ENCODE data around the gene DAPK2.

Gene DAPK2

GRCh38 chr15:63983061-63983711 lies 63.1 kb downstream of the DAPK2 start:
- no peak overlapping the region for H3K4me2 ChIP-seq (ENCODE audit: low read depth, low read length, poor library complexity, severe bottlenecking)
- H3F3A ChIP-seq (ENCODE audit: low read depth), result no peaks in the 10 kb centered on the region
- no peak overlapping the region for H3K4me3 ChIP-seq (ENCODE audit: low read length, poor library complexity, severe bottlenecking)
- H3K9me3 ChIP-seq (ENCODE audit: insufficient read depth, low read depth, low read length), result no peaks in the 10 kb centered on the region
- H3K79me2 ChIP-seq (ENCODE audit: insufficient read depth, low read length), result no peaks in the 10 kb centered on the region
- no peak overlapping the region for H2AFZ ChIP-seq (ENCODE audit: low read length)
- H3K4me1 ChIP-seq (ENCODE audit: insufficient read depth, low read length, poor library complexity, severe bottlenecking), result no peaks in the 10 kb centered on the region
- H3K9ac ChIP-seq (ENCODE audit: low read depth, low read length, poor library complexity, severe bottlenecking), result no peak overlapping the region
- no peak for TF ChIP-seq EZH2phosphoT487 (IDR thresholded peaks at IDR 0.05; ENCODE audit: borderline replicate concordance)
- TF ChIP-seq CTCF (conservative IDR thresholded peaks at IDR 0.05; ENCODE audit: low read length), result no peak
- no peaks in the 10 kb centered on the region for H3K27me3 ChIP-seq (ENCODE audit: insufficient read depth, low read length, poor library complexity, severe bottlenecking)
- no peaks in the 10 kb centered on the region for H4K20me1 ChIP-seq (ENCODE audit: insufficient read depth, low read length, poor library complexity, severe bottlenecking)
- H3K9me2 ChIP-seq (replicated peaks; ENCODE audit: low read depth, low read length), result no peaks in the 10 kb centered on the region
- no peaks in the 10 kb centered on the region for H3K36me3 ChIP-seq (ENCODE audit: insufficient read depth, low read length)

GRCh38 chr15:63982381-63982854 lies 63.9 kb downstream of the DAPK2 start:
- H3K4me1 ChIP-seq (ENCODE audit: insufficient read depth, low read length, poor library complexity, severe bottlenecking), result no peaks in the 10 kb centered on the region
- H3F3A ChIP-seq (ENCODE audit: low read depth), result no peaks in the 10 kb centered on the region
- no peak overlapping the region for H3K4me3 ChIP-seq (ENCODE audit: low read length, poor library complexity, severe bottlenecking)
- no peaks in the 10 kb centered on the region for H4K20me1 ChIP-seq (ENCODE audit: insufficient read depth, low read length, poor library complexity, severe bottlenecking)
- no peaks in the 10 kb centered on the region for H3K79me2 ChIP-seq (ENCODE audit: insufficient read depth, low read length)
- no peak overlapping the region for H3K9ac ChIP-seq (ENCODE audit: low read depth, low read length, poor library complexity, severe bottlenecking)
- H2AFZ ChIP-seq (ENCODE audit: low read length), result no peak overlapping the region
- H3K4me2 ChIP-seq (ENCODE audit: low read depth, low read length, poor library complexity, severe bottlenecking), result no peak overlapping the region
- TF ChIP-seq EZH2phosphoT487 (IDR thresholded peaks at IDR 0.05; ENCODE audit: borderline replicate concordance), result no peak
- no peak for TF ChIP-seq CTCF (conservative IDR thresholded peaks at IDR 0.05; ENCODE audit: low read length)
- H3K9me2 ChIP-seq (replicated peaks; ENCODE audit: low read depth, low read length), result no peaks in the 10 kb centered on the region
- no peaks in the 10 kb centered on the region for H3K9me3 ChIP-seq (ENCODE audit: insufficient read depth, low read depth, low read length)
- no peaks in the 10 kb centered on the region for H3K27me3 ChIP-seq (ENCODE audit: insufficient read depth, low read length, poor library complexity, severe bottlenecking)
- H3K36me3 ChIP-seq (ENCODE audit: insufficient read depth, low read length), result no peaks in the 10 kb centered on the region

- Histone ChIP-seq H3K79me2 (ENCODE audit: insufficient read depth, low read length) (no peaks in the 10 kb centered on the region), H3K27me3 (ENCODE audit: insufficient read depth, low read length, poor library complexity, severe bottlenecking) (no peaks in the 10 kb centered on the region), H2AFZ (ENCODE audit: low read length) (no peak overlapping the region), H3K36me3 (ENCODE audit: insufficient read depth, low read length) (no peaks in the 10 kb centered on the region), H3K4me1 (ENCODE audit: insufficient read depth, low read length, poor library complexity, severe bottlenecking) (no peaks in the 10 kb centered on the region), H3K9me3 (ENCODE audit: insufficient read depth, low read depth, low read length) (no peaks in the 10 kb centered on the region), H3K9ac (ENCODE audit: low read depth, low read length, poor library complexity, severe bottlenecking) (no peak overlapping the region), H4K20me1 (ENCODE audit: insufficient read depth, low read length, poor library complexity, severe bottlenecking) (no peaks in the 10 kb centered on the region), H3F3A (ENCODE audit: low read depth) (no peaks in the 10 kb centered on the region), H3K4me3 (ENCODE audit: low read length, poor library complexity, severe bottlenecking) (no peak overlapping the region), H3K9me2 (replicated peaks; ENCODE audit: low read depth, low read length) (no peaks in the 10 kb centered on the region), H3K4me2 (ENCODE audit: low read depth, low read length, poor library complexity, severe bottlenecking) (no peak overlapping the region)
- no peak for TF ChIP-seq CTCF (conservative IDR thresholded peaks at IDR 0.05; ENCODE audit: low read length)
These were observed 64.5 kb downstream of the DAPK2 start for GRCh38 chr15:63981596-63982320.

All from Loucy (cell line).